Endodermal cell (in vitro differentiated cells): ENCODE measurements around the gene TBC1D23. TPM values are rescaled to one million over a fixed set of nuclear protein-coding genes. Genes with fewer than 3 reads are reported as not detected.

Source experiments
- DNase-seq: peaks from one replicate; pipeline ENCODE4 v3.0.0-alpha.2; 2017
- H3K27ac ChIP-seq: 2 replicates; pipeline ENCODE4 v1.5.1; 2013; ENCODE audit warnings: mild to moderate bottlenecking, low read depth, low read length, moderate library complexity
- H3K27me3 ChIP-seq: 2 replicates; pipeline ENCODE4 v1.6.1; 2013; ENCODE audit warnings: mild to moderate bottlenecking, low read length, moderate library complexity; ENCODE audit not compliant: insufficient read depth, control insufficient read depth, poor library complexity, severe bottlenecking
- H3K36me3 ChIP-seq: 2 replicates; pipeline ENCODE4 v1.7.0; 2013; ENCODE audit warnings: mild to moderate bottlenecking, low read length, moderate library complexity; ENCODE audit not compliant: control insufficient read depth, insufficient read depth
- H3K4me1 ChIP-seq: one replicate; pipeline ENCODE4 v1.7.0; 2013; ENCODE audit warnings: low read length; ENCODE audit not compliant: control insufficient read depth, insufficient read depth
- H3K4me3 ChIP-seq: 2 replicates; pipeline ENCODE4 v1.5.1; 2013; ENCODE audit warnings: mild to moderate bottlenecking, low read length, moderate library complexity
- H3K9ac ChIP-seq: 2 replicates; pipeline ENCODE4 v1.6.1; 2013; ENCODE audit warnings: mild to moderate bottlenecking, low read length, moderate library complexity; ENCODE audit not compliant: poor library complexity, severe bottlenecking; ENCODE audit errors: extremely low read depth
- H3K9me3 ChIP-seq: 2 replicates; pipeline ENCODE4 v1.6.1; 2013; ENCODE audit warnings: mild to moderate bottlenecking, low read length, moderate library complexity; ENCODE audit not compliant: control insufficient read depth
- H3K27ac Mint-ChIP-seq: 2 replicates; pipeline ENCODE4 v1.8.0; 2020; ENCODE audit warnings: mixed read lengths
- H3K27me3 Mint-ChIP-seq: 2 replicates; pipeline ENCODE4 v1.8.0; 2021; ENCODE audit warnings: mild to moderate bottlenecking, mixed read lengths; ENCODE audit not compliant: insufficient read depth
- H3K36me3 Mint-ChIP-seq: 2 replicates; pipeline ENCODE4 v1.8.0; 2020; ENCODE audit warnings: low read depth, mixed read lengths
- H3K4me1 Mint-ChIP-seq: 2 replicates; pipeline ENCODE4 v1.8.0; 2020; ENCODE audit warnings: mixed read lengths
- H3K4me3 Mint-ChIP-seq: 2 replicates; pipeline ENCODE4 v1.8.0; 2020; ENCODE audit warnings: mild to moderate bottlenecking, moderate library complexity, mixed read lengths
- H3K9me3 Mint-ChIP-seq: 2 replicates; pipeline ENCODE4 v1.8.0; 2020; ENCODE audit warnings: mild to moderate bottlenecking, mixed read lengths
- CTCF ChIP-seq: fragments of 200-600 bp; sonication (generic); conservative IDR thresholded peaks from 2 replicates; pipeline ENCODE4 v1.5.0; 2021; ENCODE audit warnings: antibody characterized with exemption, mild to moderate bottlenecking
- WGBS, 2 experiments: methylation state at CpG; one replicate each; pipeline versions ENCODE4 v1.1.5 to v1.1.7; 2013; ENCODE audit warnings: missing lambda C conversion rate in 2 of 2, mixed read lengths in 1 of 2; ENCODE audit not compliant: insufficient coverage in 1 of 2, insufficient read length in 1 of 2; 5-methylcytosine and 5-hydroxymethylcytosine counted together
- total RNA-seq, 2 donors: library from RNA; stranded (reverse); fragmentation: NEBNext Ultra II Directional in 1 of 2; extraction: Animal tissue kit (Norgen Biotek cat#: 25700) in 1 of 2; gene quantifications; 2 replicates in 1 of 2; 3 replicates in 1 of 2; pipeline ENCODE4 v1.2.1, GENCODE V29; 2021

Gene TBC1D23
- total RNA-seq, 2 donors from 2014 or later: 30.9 to 32.0 TPM

GRCh38 chr3:100216713-100217112 is 44.1 kb upstream of the TBC1D23 start:
- Mint-ChIP-seq H3K4me3 (no peak overlapping the region), H3K27ac (no peak overlapping the region), H3K4me1 (no peaks in the 10 kb centered on the region), H3K9me3 (peaks cover 25% of the 10 kb centered on the region), H3K36me3 (peaks cover 3% of the 10 kb centered on the region), H3K27me3 (no peaks in the 10 kb centered on the region)
- no peak for DNase-seq
- Histone ChIP-seq H3K27me3 (no peaks in the 10 kb centered on the region), H3K9ac (no peak overlapping the region), H3K27ac (no peak overlapping the region), H3K4me3 (no peak overlapping the region), H3K4me1 (no peaks in the 10 kb centered on the region), H3K36me3 (no peaks in the 10 kb centered on the region), H3K9me3 (peaks cover 15% of the 10 kb centered on the region)
- WGBS, 2 experiments: 95% methylated on average over 1 of the region's 1 CpG; no CpG with 5 or more reads in 1 of the 2 experiments
- no peak for TF ChIP-seq CTCF

- 80% methylated on average over 1 of the region's 1 CpG; no CpG with 5 or more reads in 1 of the 2 experiments for WGBS, 2 experiments
Observed at GRCh38 chr3:100221159-100221558, 39.6 kb upstream of the TBC1D23 start.

GRCh38 chr3:100225193-100225592 is 35.6 kb upstream of the TBC1D23 start:
- Mint-ChIP-seq H3K9me3 (peaks cover 14% of the 10 kb centered on the region), H3K27ac (no peak overlapping the region), H3K4me3 (no peak overlapping the region), H3K27me3 (no peaks in the 10 kb centered on the region), H3K4me1 (no peaks in the 10 kb centered on the region), H3K36me3 (no peaks in the 10 kb centered on the region)
- no peak for TF ChIP-seq CTCF
- Histone ChIP-seq H3K36me3 (no peaks in the 10 kb centered on the region), H3K27me3 (no peaks in the 10 kb centered on the region), H3K9ac (no peak overlapping the region), H3K9me3 (peaks cover 9% of the 10 kb centered on the region), H3K4me1 (no peaks in the 10 kb centered on the region), H3K27ac (no peak overlapping the region), H3K4me3 (no peak overlapping the region)
- DNase-seq: no peak
- 96% methylated on average over 20 to 26 of the region's 26 CpGs for WGBS, 2 experiments

More at GRCh38 chr3:100221159-100221558, 39.6 kb upstream of the TBC1D23 start:
- H3K4me3 ChIP-seq: no peak overlapping the region
- peaks cover 15% of the 10 kb centered on the region for H3K9me3 ChIP-seq
- Mint-ChIP-seq H3K27ac (no peak overlapping the region), H3K4me1 (no peaks in the 10 kb centered on the region), H3K4me3 (no peak overlapping the region), H3K9me3 (peaks cover 27% of the 10 kb centered on the region), H3K27me3 (no peaks in the 10 kb centered on the region), H3K36me3 (peaks cover 3% of the 10 kb centered on the region)
- no peaks in the 10 kb centered on the region for H3K27me3 ChIP-seq
- no peak overlapping the region for H3K9ac ChIP-seq
- DNase-seq: no peak
- H3K4me1 ChIP-seq: no peaks in the 10 kb centered on the region
- no peaks in the 10 kb centered on the region for H3K36me3 ChIP-seq
- no peak overlapping the region for H3K27ac ChIP-seq
- no peak for TF ChIP-seq CTCF
